Fibroblast of lung (primary cell): ENCODE data around the gene CRBN. TPM values are rescaled to one million over a fixed set of nuclear protein-coding genes. Genes with fewer than 3 reads are reported as not detected.

Source experiments
- DNase-seq, 2 donors: peaks; one replicate each; pipeline versions ENCODE4 v3.0.0 to v3.0.0-alpha.2; 2010; ENCODE audit warnings: low read depth in 2 of 2
- H2AFZ ChIP-seq: 2 replicates; pipeline ENCODE4 v1.5.1; 2012; ENCODE audit warnings: low read length, control low read depth, inconsistent platforms
- H3K27ac ChIP-seq: 2 replicates; pipeline ENCODE4 v1.5.1; 2011; ENCODE audit warnings: low read length, control low read depth; ENCODE audit not compliant: insufficient read depth
- H3K27me3 ChIP-seq: 2 replicates; pipeline ENCODE4 v1.5.1; 2011; ENCODE audit warnings: mild to moderate bottlenecking, low read length; ENCODE audit not compliant: control insufficient read depth, insufficient read depth
- H3K36me3 ChIP-seq: 2 replicates; pipeline ENCODE4 v1.5.1; 2011; ENCODE audit warnings: low read length; ENCODE audit not compliant: control insufficient read depth, insufficient read depth
- H3K4me1 ChIP-seq: 2 replicates; pipeline ENCODE4 v1.5.1; 2011; ENCODE audit warnings: low read length; ENCODE audit not compliant: control insufficient read depth, insufficient read depth; ENCODE audit errors: extremely low read depth
- H3K4me2 ChIP-seq: 2 replicates; pipeline ENCODE4 v1.5.1; 2011; ENCODE audit warnings: low read length, control low read depth; ENCODE audit not compliant: insufficient read depth; ENCODE audit errors: extremely low read depth
- H3K4me3 ChIP-seq, 4 experiments: fragments of 200-600 bp in 1 of 4; sonication (generic) in 1 of 4; replicated peaks in 1 of 4; 2 replicates each; pipeline ENCODE4 v1.5.1; 2011 to 2016; ENCODE audit warnings: low read length in 4 of 4, low read depth in 3 of 4, mild to moderate bottlenecking in 3 of 4, control low read depth in 2 of 4, inconsistent platforms in 1 of 4, mixed read lengths in 1 of 4; ENCODE audit not compliant: insufficient read depth in 1 of 4; ENCODE audit errors: control extremely low read depth in 1 of 4
- H3K79me2 ChIP-seq: 2 replicates; pipeline ENCODE4 v1.5.1; 2012; ENCODE audit warnings: mild to moderate bottlenecking, low read length, inconsistent platforms; ENCODE audit not compliant: control insufficient read depth, insufficient read depth
- H3K9ac ChIP-seq: 2 replicates; pipeline ENCODE4 v1.5.1; 2011; ENCODE audit warnings: mild to moderate bottlenecking, low read length, control low read depth; ENCODE audit not compliant: insufficient read depth
- H3K9me3 ChIP-seq: 2 replicates; pipeline ENCODE4 v1.5.1; 2012; ENCODE audit warnings: low read depth, low read length; ENCODE audit not compliant: control insufficient read depth, insufficient read depth
- H4K20me1 ChIP-seq: 2 replicates; pipeline ENCODE4 v1.5.1; 2011; ENCODE audit warnings: low read length; ENCODE audit not compliant: control insufficient read depth, insufficient read depth; ENCODE audit errors: extremely low read depth
- CTCF ChIP-seq, 2 donors: IDR thresholded peaks in 1 of 2; conservative IDR thresholded peaks in 1 of 2; 1 replicate in 1 of 2; 2 replicates in 1 of 2; pipeline ENCODE4 v1.5.1; 2011 to 2012; ENCODE audit warnings: low read length in 2 of 2, control low read depth in 1 of 2, inconsistent platforms in 1 of 2, low read depth in 1 of 2, mild to moderate bottlenecking in 1 of 2
- EZH2 ChIP-seq: IDR thresholded peaks from 2 replicates; pipeline ENCODE4 v1.5.1; 2012; ENCODE audit warnings: low read length, control low read depth, mild to moderate bottlenecking; ENCODE audit errors: missing control alignments
- polyA plus RNA-seq, 2 donors: library from polyadenylated mRNA; depleted of rRNA in 1 of 2; stranded (reverse) in 1 of 2; unstranded in 1 of 2; fragments of >200 nt; gene quantifications; 2 replicates each; pipeline ENCODE4 v1.2.1, GENCODE V29; 2011 to 2012; ENCODE audit warnings: missing spikeins in 1 of 2
- total RNA-seq: library from RNA; depleted of rRNA; stranded (reverse); fragments of >200 nt; gene quantifications from 2 replicates; pipeline ENCODE4 v1.2.1, GENCODE V29; 2014

CRBN gene
- total and polyA plus RNA-seq, 2 donors (not counting 1 experiment from before 2014, with no cell fraction given), result 30.5 to 67.4 TPM

- Histone ChIP-seq H3K79me2 (no peaks in the 10 kb centered on the region), H3K4me2 (no peak overlapping the region)
These were observed 12.8 kb upstream of the CRBN start for GRCh38 chr3:3192286-3192675.

GRCh38 chr3:3191675-3192285 lies 12.3 kb upstream of the CRBN start:
- TF ChIP-seq CTCF (conservative IDR thresholded peaks at IDR 0.05 in 1 of 2, IDR thresholded peaks at IDR 0.05 in 1 of 2; ENCODE audit: low read depth in 1 of 2, low read length in 2 of 2) (no peak), EZH2 (no peak)
- DNase-seq, result peak in 1 of 2 donors; percentile 43
- no peak overlapping the region for H2AFZ ChIP-seq
- H3K4me2 ChIP-seq, result no peak overlapping the region
- H4K20me1 ChIP-seq, result no peaks in the 10 kb centered on the region
- H3K4me3 ChIP-seq, result no peak overlapping the region
- H3K27ac ChIP-seq, result no peak overlapping the region
- no peaks in the 10 kb centered on the region for H3K4me1 ChIP-seq
- no peak overlapping the region for H3K9ac ChIP-seq
- no peaks in the 10 kb centered on the region for H3K9me3 ChIP-seq
- no peaks in the 10 kb centered on the region for H3K79me2 ChIP-seq
- H3K27me3 ChIP-seq, result no peaks in the 10 kb centered on the region
- no peaks in the 10 kb centered on the region for H3K36me3 ChIP-seq

More at GRCh38 chr3:3192286-3192675, 12.8 kb upstream of the CRBN start:
- Histone ChIP-seq H3K9me3 (no peaks in the 10 kb centered on the region), H3K27me3 (no peaks in the 10 kb centered on the region), H3K4me1 (no peaks in the 10 kb centered on the region), H4K20me1 (no peaks in the 10 kb centered on the region), H3K36me3 (no peaks in the 10 kb centered on the region), H3K27ac (no peak overlapping the region), H3K4me3 (no peak overlapping the region), H3K9ac (no peak overlapping the region), H2AFZ (no peak overlapping the region)
- no peak for DNase-seq
- TF ChIP-seq EZH2 (no peak), CTCF (conservative IDR thresholded peaks at IDR 0.05 in 1 of 2, IDR thresholded peaks at IDR 0.05 in 1 of 2; ENCODE audit: low read depth in 1 of 2, low read length in 2 of 2) (no peak)

- Histone ChIP-seq H3K79me2 (no peaks in the 10 kb centered on the region), H3K4me3 (no peak overlapping the region), H3K9me3 (no peaks in the 10 kb centered on the region), H3K4me1 (no peaks in the 10 kb centered on the region), H3K27ac (no peak overlapping the region), H2AFZ (no peak overlapping the region), H3K9ac (no peak overlapping the region), H3K4me2 (no peak overlapping the region), H4K20me1 (no peaks in the 10 kb centered on the region), H3K27me3 (no peaks in the 10 kb centered on the region), H3K36me3 (no peaks in the 10 kb centered on the region)
- no peak for DNase-seq
- TF ChIP-seq CTCF (conservative IDR thresholded peaks at IDR 0.05 in 1 of 2, IDR thresholded peaks at IDR 0.05 in 1 of 2; ENCODE audit: low read depth in 1 of 2, low read length in 2 of 2), result no peak
- no peak for TF ChIP-seq EZH2
These were observed 10.5 kb upstream of the CRBN start for GRCh38 chr3:3189961-3190360.
